ENCODE results near the gene EPS8L3.

GRCh38 chr1:109714661-109715372 is 48.9 kb downstream of the EPS8L3 start:
- TF ChIP-seq ZFX (IDR thresholded peaks at IDR 0.05) (no peak), EZH2phosphoT487 (IDR thresholded peaks at IDR 0.05; ENCODE audit: borderline replicate concordance) (no peak), POLR2AphosphoS5 (IDR thresholded peaks at IDR 0.05; ENCODE audit: low read depth, low read length) (no peak), POLR2A (IDR thresholded peaks at IDR 0.05; ENCODE audit: borderline replicate concordance, extremely low read depth, insufficient read depth, insufficient read length) (no peak), EGR1 (IDR thresholded peaks at IDR 0.05; ENCODE audit: low read depth) (no peak), JUND (IDR thresholded peaks at IDR 0.05) (no peak)
- TF ChIP-seq, protein P1, sequence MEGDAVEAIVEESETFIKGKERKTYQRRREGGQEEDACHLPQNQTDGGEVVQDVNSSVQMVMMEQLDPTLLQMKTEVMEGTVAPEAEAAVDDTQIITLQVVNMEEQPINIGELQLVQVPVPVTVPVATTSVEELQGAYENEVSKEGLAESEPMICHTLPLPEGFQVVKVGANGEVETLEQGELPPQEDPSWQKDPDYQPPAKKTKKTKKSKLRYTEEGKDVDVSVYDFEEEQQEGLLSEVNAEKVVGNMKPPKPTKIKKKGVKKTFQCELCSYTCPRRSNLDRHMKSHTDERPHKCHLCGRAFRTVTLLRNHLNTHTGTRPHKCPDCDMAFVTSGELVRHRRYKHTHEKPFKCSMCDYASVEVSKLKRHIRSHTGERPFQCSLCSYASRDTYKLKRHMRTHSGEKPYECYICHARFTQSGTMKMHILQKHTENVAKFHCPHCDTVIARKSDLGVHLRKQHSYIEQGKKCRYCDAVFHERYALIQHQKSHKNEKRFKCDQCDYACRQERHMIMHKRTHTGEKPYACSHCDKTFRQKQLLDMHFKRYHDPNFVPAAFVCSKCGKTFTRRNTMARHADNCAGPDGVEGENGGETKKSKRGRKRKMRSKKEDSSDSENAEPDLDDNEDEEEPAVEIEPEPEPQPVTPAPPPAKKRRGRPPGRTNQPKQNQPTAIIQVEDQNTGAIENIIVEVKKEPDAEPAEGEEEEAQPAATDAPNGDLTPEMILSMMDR (IDR thresholded peaks at IDR 0.05 in 2 of 3, conservative IDR thresholded peaks at IDR 0.05 in 1 of 3; ENCODE audit: borderline replicate concordance in 1 of 3, insufficient read depth in 1 of 3, low read depth in 2 of 3, low read length in 2 of 3) = no peak
- TF ChIP-seq, protein P2, sequence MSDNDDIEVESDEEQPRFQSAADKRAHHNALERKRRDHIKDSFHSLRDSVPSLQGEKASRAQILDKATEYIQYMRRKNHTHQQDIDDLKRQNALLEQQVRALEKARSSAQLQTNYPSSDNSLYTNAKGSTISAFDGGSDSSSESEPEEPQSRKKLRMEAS (IDR thresholded peaks at IDR 0.05) = no peak

All from HCT116 (cell line).